Hematopoietic multipotent progenitor cell treated with erythropoietin and hydrocortisone succinate and interleukin-3 and kit ligand, for 6 days (in vitro differentiated cells): ENCODE results near the gene RASSF10.
A peak's percentile ranks its signal among the peaks of the same experiment; 100 is the strongest.

ENCODE experiments used
- DNase-seq: peaks from one replicate; pipeline ENCODE4 v3.0.0-alpha.2; 2015

Gene RASSF10

DNA sequence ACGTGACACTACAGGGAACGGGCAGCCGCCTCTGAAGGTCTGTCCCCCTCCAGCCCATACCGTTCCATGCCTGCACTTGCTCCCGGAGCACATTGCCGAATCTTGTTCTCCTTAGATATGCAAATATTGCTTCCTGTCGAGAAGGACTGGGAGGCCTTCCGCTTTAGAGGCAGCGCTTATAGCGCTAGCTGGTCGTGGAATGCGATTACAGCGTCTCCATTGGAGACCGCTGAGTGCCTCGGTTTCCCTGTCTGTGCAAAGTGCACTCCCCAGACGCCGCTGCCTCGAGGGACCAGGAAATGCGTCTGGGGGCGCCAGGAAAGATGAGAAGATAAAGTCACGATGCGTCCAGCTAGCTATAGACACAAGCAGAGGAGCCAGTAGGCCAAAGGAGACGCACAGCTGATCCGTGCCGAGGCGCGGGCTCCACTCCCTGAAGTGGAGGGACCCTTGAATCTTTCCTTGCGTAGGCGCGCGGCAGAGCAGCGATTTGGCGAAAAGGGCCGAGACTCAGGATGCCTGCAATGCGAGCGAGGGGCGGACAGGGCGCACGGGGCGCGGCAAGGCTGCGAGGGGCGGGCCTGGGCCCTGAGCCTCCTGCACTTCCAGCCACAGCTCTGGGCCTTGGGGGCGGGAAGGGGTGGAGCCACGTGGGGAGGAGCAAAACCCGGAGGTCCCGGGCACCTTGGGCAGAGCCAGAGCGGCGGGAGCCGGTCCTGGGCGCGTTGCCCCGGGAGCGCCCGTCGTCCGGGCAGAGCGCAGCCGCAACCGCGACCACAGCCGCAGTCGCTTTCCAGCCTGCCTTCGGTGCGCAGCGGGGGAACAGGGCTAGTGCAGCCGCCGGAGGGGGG is at the start of gene RASSF10:
Gene RASSF10 (plus strand): TSS at position 692 of the 851 bp plus-strand sequence. CDS start 261 bp downstream, outside the sequence.
- peak; percentile 29 for DNase-seq

DNA sequence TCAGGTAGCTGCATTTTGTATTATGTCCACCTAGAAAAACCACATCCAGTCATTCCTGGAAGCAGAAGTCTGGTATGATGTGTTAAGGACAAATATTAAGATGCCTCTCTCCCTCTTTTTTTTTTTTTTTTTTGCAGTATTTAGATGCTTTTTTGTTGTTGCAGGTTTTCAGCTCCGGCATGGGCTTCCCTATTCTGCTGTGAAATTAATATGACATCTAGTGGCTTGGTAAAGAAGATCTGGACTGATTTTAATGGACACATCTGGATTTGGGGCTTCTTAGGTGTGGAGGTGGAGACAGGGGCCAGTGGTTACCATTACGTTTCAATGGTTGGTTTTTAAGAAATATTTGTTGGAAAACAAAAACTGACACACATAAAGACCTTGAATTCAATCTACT is 47.5 kb upstream of the RASSF10 start:
- no peak for DNase-seq

DNA sequence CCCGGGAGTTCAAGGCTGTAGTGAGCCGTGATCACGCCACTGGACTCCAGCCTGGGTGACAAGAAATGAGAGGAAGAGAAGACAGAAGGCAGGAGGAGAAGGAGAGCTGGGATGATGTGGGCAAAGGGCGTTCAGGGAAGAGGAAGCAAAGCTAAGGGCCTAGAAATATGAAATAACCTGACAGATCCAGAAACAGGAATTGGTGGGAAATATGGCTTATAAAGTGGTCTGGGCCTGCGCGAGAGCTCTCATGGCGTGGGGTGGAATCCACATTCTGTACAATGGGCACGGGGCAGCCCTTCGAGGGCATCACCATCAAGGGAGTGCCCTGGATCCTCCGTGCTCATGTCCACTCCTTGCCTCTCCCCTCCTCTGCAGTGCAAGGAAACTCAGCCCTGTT is 46.8 kb upstream of the RASSF10 start:
- no peak for DNase-seq

DNA sequence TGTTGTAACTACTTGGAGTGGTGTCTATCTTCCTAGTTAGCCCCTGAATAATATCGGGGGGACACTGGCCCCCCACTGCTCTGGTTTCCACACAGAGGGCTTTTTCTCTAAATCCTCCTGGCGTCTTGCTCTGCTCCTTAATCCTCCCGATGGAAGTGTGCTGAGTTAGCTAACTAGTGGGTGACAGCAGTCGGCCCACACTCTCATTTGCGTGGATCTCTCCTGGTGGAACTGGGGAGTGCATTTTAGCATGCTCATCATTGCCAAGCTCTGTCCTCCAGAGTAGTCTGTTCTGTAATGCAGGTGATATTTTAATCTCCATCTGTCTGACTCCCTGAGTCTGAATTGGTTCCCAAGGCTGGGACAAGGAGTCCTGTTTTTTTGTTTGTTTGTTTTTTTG is 46.1 kb upstream of the RASSF10 start:
- no peak for DNase-seq

DNA sequence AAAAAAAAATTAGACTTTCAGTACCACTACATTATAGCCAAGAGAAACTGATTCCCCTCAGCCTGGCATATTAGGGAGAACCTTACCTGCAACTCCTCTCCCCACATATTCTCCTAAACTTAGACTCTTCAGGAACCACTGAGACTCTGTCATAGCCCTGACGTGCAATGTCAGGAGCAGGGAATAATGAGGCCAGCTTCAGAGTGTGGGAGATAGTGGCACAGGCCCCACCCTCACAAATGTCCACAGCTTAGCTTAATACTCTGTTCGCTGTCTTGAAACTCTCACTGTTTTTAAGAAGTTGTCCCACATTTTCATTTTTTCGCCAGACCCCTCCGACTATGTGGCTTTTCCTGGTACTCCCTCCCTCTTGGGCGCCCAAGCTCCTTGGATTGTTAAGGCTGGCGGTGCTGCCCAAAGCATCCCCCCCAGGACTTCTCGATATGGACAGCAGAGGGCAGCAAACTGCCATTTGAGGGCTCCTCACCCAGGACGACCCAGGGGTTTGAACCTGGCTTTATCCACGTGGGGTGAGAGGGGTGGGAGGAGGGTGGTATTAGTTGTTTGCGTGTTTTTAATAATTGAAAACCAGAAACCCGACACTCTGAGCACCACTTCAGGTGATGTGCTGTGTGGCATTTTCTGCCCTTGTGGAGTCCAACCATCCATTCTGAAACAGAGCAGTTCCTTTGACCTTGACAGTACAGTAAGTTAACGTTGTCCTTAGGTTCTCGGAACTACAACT is 45.2 kb upstream of the RASSF10 start:
- peak; percentile 75 for DNase-seq

DNA sequence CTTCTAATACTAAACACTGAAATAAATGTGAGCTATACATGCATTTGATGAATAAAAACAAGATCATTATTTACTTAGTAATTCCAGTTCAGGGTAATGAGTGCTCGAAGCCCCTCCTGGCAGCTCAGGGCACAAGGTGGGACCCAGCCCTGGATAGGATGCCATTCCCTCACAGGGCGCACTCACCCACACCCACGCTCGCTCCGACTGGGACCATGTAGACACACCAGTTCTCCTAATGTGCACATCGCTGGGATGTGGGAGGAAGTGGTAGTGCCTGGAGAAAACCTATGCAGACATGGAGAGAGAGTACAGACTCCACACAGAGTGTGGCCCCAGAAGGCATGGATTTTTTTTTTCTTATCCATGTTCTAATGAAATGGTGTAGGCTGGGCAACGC is 44.5 kb upstream of the RASSF10 start:
- no peak for DNase-seq

DNA sequence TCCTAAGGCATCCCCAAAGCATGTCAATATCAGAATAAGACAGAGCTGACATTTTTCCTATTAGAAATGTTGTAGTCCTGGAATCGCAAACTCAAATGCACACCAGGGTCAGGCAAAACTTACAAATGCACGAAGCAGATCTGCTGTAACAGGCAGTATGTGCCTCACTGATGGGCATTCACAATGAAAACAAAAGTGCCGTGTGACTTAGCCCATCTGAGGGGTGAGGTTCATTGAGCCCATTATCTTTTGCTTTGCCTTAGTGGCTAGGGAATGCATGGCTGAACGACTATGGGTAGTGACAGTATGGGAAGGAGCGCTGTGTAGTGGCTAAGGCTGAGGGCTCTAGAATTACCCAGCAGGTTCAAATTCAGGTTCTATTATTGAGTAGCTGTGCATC is 43.1 kb upstream of the RASSF10 start:
- DNase-seq = no peak

DNA sequence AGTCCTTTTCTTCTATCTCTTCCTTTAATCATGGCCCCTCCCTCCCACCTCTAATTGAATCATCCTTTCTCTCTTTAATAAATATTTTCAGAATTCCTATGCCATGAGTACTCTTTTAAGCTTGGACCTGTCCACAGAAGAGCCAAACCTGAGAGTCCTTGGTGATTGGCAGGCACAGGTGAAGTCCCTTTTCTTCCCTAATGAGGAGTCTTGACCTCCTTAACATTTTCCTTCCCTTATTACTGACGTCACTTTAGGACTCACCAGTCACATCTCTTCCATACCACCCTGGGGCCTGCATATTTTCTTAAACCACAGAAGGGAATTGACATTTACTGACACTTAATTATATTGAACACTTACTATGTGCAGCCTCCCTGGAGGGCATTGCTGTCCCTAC is 41.0 kb upstream of the RASSF10 start:
- DNase-seq = no peak

DNA sequence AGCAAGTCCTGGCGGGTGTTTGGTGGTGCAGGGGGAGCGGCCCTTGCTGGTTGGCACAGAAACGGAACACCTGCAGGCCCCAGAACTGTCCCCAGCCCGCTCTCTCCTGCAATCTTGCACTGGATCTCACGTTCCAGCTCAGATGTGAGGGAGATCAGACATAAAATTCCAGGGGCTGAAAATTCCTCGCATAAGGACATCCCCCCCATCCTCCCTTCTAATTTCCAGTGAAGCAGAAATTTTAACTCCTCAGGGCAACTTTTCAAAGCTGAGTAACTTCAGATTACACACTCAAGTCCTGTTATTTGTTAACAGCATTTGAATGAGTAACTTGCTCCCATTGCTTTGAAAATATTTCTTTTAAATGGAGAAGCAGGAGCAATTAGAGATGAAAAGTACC is 40.3 kb upstream of the RASSF10 start:
- no peak for DNase-seq

DNA sequence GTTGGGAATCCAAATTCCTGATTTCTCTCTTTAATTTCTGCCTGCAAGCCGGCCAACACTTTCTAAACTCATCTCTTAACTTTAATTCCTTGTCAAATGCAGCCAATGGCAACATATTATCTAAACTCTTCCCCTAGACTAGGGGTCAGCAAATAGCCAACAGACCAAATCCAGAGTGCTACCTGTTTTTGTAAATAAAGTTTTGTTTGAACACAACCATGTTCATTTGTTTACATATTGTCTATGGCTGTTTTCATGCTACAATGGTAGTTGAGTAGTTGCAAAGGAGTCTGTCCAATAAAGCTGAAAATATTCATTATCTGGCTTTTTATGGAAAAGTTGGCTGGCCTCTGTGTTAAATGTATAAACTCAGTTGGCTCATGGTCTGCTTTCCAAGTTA is 37.2 kb upstream of the RASSF10 start:
- no peak for DNase-seq

DNA sequence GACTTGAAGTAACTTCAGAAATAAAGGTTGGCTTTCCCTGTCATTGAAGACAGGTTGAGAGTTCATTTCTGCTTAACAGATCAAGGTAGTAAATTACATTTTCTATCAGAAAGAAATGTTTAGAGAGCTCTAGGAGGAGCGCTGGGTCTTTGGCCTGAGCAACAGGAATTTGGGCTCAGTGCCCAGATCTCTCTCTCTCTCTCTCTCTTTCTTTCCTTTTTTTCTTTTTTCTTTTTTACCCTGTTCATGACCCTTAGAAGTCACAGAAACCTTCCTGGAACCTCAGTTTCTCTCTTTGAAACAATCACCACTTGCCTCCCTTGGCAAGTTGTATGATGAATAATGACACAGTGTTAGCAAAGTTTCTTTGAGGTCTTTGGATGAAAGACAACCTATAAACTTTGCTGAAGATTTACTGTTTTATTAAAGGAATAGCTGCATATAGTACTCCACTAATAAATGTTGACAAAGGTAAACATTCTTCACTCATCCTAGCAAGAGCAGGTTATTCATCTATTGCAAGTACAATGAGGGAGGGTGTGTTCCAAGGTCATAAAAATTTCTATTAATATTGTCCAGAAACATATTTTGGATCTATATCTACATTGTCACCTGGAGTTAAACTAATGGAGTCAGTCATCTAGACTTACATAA is 35.5 kb upstream of the RASSF10 start:
- DNase-seq = no peak

DNA sequence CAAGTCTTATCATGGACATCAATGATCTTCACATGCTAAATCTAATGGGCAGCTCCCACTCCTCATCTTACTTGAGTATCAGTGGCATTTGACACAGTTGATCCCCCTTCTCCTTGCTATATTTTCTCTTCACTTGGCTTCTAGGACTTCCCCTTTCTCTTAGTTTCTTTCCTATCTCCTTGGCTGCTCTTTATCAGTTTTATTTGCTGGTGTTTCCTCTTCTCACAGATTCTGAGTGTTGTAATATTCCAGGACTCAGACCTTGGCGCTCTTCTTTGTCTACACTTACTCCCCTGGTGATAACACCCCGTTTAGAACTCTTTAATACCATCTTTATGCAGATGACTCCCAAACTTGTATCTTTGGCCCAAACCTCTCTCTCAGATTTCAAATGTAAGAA is 33.9 kb upstream of the RASSF10 start:
- peak; percentile 54 for DNase-seq

DNA sequence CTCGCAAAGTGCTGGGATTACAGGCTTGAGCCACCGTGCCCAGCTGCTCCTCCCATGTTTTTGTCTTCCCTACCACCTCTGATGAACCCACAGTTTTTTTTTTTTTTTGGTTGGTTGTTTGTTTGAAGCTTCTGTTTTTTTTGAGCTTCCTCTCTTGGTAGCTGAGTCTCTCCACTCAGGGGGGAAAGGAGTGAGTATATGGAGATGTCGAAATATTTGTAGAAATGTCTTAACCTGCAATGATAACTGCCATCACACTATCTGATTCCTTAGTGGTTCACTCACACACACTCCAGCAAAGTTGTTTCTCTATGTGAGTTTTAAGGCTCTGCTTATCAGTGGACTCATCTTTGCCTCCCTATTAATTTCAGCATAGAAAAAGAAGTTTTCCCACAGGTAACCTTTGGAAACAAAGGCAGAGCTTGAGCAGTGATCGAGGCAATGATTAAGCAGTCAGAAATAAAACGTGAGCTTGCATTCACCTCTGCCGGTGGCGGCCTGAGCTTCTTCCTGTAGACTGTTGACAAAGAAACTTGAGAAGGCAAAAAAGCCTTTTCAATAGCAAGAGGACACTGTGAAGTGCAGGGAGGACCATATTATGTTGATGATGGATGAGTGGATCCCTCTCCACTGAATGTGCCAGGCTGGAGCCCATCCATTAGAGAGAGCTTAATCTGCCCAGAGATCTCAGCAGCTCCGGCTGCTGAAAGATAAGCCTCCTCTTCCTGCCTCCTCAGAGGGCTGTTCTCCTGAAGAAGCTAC is 29.0 kb upstream of the RASSF10 start:
- DNase-seq = peak; percentile 73

DNA sequence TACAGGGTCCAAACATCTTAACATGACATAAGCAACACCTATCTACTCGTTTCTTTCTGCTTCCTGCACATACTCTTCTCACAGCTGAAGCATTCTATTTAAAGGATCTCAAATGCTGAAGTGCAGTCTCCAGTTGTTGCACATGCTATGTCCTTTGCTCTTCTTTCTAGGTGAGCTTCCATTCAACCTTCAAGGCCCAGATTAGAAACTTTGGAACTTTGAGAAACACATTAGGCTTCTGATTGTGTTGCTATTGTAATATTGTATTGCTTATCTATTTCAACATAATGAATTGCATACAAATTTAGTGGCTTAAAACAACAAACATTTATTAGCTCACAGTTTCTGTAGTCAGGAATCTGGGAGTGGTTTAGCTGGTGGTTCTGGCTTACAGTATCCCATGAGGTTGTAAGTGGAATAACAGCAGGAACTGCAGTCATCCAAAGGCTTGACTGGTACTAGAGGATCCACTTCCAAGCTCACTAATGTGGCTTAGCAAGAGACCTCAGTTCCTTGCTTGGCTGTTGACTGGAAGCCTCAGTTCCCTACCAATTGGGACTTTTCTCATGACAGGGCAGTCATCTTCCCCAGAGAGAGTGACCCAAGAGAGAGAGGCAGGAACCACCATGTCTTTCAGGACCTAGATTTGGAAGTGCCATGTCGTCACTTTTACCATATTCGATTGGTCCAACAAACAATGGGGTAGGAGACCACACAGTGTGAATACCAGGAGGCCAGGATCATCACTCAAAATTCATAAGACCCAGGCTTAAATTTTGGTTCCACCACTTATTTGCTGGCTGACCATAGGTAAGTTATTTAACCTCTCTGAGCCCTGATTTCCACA is 27.2 kb upstream of the RASSF10 start:
- no peak for DNase-seq

DNA sequence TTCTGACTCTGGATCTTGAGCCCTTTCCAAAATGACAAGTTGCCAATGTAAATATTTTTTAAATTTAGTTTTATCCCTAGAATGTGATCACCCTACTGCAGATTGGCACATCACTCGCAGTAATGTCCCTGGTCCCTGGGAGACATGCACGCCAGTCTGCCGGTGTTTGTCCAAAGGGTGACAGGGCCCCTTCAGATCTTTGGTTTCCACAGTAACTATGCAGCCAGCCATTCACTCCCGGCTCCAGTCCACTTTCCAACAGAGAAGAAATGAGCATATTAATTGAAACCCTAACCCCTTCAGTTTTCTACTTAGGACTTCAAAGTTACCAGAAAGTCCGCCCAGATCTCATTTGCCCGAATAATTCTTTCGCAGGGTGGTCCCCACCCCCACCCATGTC is 25.8 kb upstream of the RASSF10 start:
- DNase-seq = no peak

DNA sequence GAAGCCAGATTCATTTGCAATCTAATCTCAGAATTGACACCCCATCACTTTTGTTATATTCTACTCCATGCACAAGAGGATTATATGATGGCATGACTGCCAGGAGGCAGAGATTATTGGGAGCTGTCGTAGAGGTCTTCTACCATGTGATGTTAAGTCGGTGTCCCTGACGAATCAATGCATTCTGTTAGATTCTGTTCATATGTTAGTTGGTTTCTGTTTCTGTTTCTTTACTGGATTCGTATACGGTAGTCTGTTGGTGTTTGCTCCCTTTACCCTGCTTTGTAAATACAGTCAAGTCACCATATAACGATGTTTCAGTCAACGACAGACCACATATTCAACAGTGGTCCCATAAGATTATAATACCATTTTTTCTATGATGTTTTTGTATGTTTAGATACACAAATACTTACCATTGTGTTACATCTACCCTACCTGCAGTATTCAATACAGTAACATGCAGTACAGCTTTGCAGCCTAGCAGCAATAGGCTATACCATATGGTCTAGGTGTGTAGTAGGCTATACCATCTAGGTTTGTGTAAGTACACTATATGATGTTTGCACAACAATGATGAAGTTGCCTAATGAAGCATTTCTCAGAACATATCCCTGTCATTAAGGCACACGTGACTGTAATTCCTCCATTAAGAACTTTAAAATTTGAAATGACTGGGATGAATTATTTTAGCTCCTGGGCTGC is 22.8 kb upstream of the RASSF10 start:
- DNase-seq = no peak

DNA sequence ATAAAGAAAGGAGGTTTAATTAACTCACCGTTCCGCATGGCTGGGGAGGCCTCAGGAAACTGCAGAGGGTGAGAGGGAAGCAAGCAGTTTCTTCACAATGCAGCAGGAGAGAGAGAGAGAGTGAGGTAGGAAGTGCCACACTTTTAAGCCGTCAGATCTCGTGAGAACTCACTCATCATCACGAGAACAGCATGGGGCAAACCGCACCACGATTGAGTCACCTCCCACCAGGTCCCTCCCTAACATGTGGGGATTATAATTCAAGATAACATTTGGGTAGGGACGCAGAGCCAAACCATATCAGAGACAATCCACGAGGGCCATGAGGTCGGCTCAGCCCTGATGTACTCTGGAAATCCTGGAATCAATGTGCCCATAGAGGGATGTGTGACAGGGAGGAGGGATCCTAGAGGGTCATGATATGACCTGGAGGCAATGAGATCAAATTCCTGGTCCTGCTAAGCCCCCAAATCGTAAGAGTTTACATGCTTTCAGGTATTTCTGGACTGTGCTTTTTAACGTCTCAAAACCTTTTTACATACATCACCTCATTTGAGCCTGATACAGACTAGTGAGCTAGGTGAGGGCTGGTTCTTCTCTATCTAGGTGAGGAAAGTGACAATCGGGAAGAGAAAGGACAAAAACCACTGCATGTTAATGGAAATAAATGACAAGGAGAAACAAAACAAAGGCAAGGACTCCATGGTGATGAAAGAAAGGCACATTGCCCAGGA is 19.5 kb upstream of the RASSF10 start:
- no peak for DNase-seq

DNA sequence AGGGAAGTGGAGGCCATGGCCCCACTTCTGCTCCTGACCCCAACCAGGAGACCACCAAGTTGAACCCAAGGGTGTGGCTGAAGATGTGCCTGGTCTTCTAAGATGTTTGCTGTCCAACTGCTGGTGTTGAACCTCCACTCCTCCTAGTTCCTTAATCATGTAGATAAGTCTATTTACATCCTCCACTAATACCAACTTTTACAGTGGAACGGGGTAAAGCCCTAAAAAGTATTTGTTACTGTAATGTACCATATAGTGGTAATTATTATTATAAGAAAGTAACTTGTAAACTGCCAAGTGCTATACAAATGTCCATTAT is 19.0 kb upstream of the RASSF10 start:
- DNase-seq = no peak

DNA sequence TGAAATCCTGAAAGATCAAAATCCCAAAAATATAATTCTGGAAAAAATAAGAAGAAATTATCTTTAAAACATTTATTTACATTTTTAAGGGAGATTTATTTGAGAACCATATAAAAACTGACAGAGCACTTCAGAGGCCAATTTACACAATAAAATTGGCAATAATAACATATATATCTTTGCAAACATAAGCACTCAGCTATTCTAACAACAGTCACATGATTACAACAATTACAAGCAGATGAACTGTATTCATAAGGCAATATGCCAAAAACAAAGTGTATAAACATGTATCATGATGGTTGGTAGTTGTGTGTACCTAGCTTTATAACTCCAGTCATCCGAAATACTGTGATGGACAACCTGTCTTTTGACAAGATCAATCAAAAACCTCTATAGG is 17.7 kb upstream of the RASSF10 start:
- no peak for DNase-seq

DNA sequence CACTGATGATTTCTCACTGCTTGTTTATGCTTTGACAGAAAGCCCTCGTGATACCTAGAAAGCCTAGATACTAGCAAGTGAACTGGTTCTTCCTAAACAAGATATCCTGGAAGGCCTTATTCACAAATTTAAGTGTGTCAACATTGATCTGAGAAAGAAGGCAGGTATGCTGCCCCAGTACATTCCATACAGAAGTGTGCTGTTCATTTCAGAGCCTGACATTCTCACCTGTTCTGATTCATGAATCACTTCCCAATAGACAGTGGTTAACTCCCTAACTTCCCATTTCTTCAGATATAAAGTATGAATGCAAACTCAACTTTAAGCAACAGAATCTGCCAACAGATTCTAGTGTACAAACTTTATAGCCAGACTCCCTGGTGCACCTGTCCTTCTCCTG is 15.5 kb upstream of the RASSF10 start:
- no peak for DNase-seq

DNA sequence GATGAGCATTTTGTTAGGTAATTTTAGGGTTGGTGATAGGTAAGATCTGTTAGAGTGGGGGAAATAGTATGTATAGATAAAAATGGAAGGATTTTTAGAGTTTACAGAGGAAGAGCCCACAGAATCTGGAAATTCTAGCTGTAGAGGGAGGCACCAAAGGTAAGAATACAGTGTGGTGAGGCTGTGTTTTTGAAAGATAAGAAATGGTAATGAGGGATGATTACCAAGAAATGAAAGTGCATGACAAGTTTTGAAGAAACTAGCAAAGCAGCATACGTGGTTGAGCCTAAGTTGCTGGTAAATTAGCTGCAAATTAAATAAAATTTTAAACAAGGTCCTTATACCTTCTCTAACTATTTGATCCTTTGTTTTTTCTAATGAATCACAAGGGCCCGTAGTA is 14.6 kb upstream of the RASSF10 start:
- no peak for DNase-seq
